CD4-positive, alpha-beta T cell treated with Interleukin-6 at 100 ng/mL for 8 hours (primary cell): ENCODE measurements around the gene VSNL1.
"Not testable (repeated sequence)": the region's sequence is repeated elsewhere in the genome, so short reads cannot be mapped to it uniquely, and the experiment has no call there.

ENCODE experiments used
- DNase-seq: peaks from one replicate; pipeline ENCODE4 v3.0.0-alpha.2; 2020; ENCODE audit warnings: mixed read lengths, low spot score

Gene VSNL1

GRCh38 chr2:17542471-17542870 is 2.0 kb downstream of the VSNL1 start:
- DNase-seq, result no peak

GRCh38 chr2:17543131-17543660 is 2.7 kb downstream of the VSNL1 start:
- no peak for DNase-seq

- no peak for DNase-seq
Measured at GRCh38 chr2:17543848-17544247, 3.4 kb downstream of the VSNL1 start.

GRCh38 chr2:17544256-17544655 is 3.8 kb downstream of the VSNL1 start:
- no peak for DNase-seq

GRCh38 chr2:17545680-17546613 is 5.5 kb downstream of the VSNL1 start:
- DNase-seq, result no peak

GRCh38 chr2:17547237-17547636 is 6.7 kb downstream of the VSNL1 start:
- DNase-seq, result no peak

- DNase-seq, result no peak
Measured at GRCh38 chr2:17547737-17548136, 7.2 kb downstream of the VSNL1 start.

GRCh38 chr2:17550907-17551306 is 10.4 kb downstream of the VSNL1 start:
- DNase-seq, result no peak

- no peak for DNase-seq
Measured at GRCh38 chr2:17555150-17555549, 14.7 kb downstream of the VSNL1 start.

GRCh38 chr2:17557596-17557995 is 17.1 kb downstream of the VSNL1 start:
- DNase-seq, result no peak

GRCh38 chr2:17558053-17558452 is 17.6 kb downstream of the VSNL1 start:
- no peak for DNase-seq

- no peak for DNase-seq
Measured at GRCh38 chr2:17558878-17559277, 18.4 kb downstream of the VSNL1 start.

- not testable (repeated sequence) for DNase-seq
Measured at GRCh38 chr2:17565726-17566125, 25.2 kb downstream of the VSNL1 start.

- no peak for DNase-seq
Measured at GRCh38 chr2:17571681-17572080, 31.2 kb downstream of the VSNL1 start.

- no peak for DNase-seq
Measured at GRCh38 chr2:17573085-17573803, 32.7 kb downstream of the VSNL1 start.

- no peak for DNase-seq
Measured at GRCh38 chr2:17573804-17574175, 33.3 kb downstream of the VSNL1 start.

- DNase-seq, result no peak
Measured at GRCh38 chr2:17574406-17575073, 34.0 kb downstream of the VSNL1 start.

- no peak for DNase-seq
Measured at GRCh38 chr2:17576802-17577201, 36.3 kb downstream of the VSNL1 start.

- DNase-seq, result no peak
Measured at GRCh38 chr2:17578466-17578928, 38.0 kb downstream of the VSNL1 start.

GRCh38 chr2:17579605-17580318 is 39.3 kb downstream of the VSNL1 start:
- no peak for DNase-seq

GRCh38 chr2:17580319-17580715 is 39.8 kb downstream of the VSNL1 start:
- DNase-seq, result no peak

GRCh38 chr2:17581831-17582230 is 41.3 kb downstream of the VSNL1 start:
- DNase-seq, result no peak
